Activated CD4-positive, alpha-beta T cell treated with anti-CD3 and anti-CD28 coated beads for 4 hours (primary cell): ENCODE data around the gene ATF7IP2.

ENCODE experiments used
- DNase-seq, 2 donors: peaks; one replicate each; pipeline ENCODE4 v3.0.0-alpha.2; 2020

ATF7IP2 gene

GRCh38 chr16:10518479-10519041 lies 132.7 kb downstream of the ATF7IP2 start:
- DNase-seq: no peak

- DNase-seq: no peak
Measured at GRCh38 chr16:10519297-10519696, 133.4 kb downstream of the ATF7IP2 start.

DNA sequence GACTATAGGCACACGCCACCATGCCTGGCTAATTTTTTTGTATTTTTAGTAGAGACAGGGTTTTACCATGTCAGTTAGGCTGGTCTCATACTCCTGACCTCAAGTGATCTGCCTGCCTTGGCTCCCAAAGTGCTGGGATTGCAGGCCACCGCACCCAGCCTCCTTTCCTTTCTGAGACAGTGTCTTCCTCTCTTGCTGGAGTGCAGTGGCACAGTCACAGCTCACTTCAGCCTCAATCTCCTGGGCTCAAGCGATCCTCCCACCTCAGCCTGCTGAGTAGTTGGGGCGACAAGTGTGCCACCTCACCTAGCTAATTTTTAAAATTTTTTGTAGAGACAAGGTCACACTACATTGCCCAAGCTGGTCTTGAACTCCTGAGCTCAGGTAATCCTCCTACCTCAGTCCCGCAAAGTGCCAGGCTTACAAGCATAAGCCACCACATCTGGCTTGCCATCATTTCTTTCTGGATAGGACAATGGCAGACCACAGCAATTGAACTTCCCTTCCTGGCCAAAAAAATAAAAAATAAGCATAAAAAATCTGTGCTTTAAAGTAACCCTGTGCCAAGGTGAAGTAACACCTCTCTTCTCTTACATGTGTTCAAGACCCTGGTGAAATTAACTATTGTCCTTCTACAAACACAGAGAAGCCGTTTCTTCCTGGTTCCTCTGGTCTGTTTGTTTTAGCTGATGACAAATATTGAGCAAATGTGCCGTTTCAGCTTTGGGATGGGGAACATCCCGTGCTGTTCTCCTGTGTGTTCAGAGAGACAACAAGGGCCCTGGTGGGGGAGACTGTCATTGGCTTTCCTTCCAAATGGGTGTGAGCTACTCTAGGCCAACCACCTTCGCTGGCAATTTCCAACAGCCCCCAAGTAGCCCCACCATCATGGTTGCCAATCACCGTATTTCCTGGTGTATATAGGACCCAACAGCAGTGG lies 134.3 kb downstream of the ATF7IP2 start:
- DNase-seq: no peak

- no peak for DNase-seq
Measured at GRCh38 chr16:10520869-10521578, 135.2 kb downstream of the ATF7IP2 start.

DNA sequence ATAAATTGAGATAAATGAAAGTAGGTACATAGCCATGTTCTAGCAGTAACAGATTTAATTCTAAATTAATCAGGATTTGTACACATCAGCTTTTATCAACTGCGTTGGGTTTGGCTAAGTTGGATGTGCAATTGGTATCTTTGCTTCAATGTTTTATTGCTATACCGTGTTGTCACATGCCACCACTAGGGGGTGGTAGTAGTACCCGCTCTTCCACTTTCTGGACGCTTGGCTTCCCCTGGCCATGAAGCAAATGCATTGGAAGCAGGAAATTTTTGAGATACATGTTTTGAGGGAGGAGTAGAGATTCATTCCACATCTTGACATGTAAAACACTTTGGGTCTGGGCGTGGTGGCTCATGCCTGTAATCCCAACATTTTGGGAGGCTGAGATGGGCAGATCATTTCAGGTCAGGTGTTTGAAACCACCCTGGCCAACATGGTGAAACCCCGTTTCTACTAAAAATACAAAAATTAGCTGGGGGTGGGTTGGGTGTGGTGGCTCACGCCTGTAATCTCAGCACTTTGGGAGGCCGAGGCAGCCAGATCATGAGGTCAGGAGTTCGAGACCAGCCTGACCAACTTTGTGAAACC lies 135.9 kb downstream of the ATF7IP2 start:
- peak; percentile 6 to 24 for DNase-seq

GRCh38 chr16:10522966-10523365 lies 137.1 kb downstream of the ATF7IP2 start:
- DNase-seq: no peak

DNA sequence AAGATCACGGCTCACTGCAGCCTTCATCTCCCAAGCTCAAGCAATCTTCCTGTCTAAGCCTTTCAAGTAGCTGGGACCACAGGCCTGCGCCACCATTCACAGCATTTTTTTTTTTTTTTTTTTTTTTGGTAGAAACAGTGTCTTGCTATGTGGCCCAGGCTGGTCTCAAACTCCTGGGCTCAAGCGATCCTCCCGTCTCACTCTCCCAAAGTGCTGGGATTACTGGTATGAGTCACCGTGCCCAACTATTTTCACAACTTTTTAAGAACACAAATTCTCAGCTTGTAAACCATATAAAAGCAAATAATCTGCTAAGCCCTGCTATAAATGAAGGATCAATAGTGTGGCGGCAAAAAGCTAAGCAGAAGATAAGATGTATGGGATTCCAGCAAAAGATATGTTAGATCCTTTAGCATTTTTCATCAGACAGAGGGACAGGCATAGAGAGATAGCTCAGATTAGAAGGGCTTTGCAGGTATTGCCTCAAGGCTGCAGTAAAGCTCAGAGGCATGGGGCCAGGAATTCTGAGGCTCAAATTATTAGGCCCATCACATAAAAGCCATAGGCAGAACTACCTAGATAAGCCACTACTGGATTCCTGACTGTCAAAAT lies 139.5 kb downstream of the ATF7IP2 start:
- DNase-seq: no peak

- no peak for DNase-seq
Measured at GRCh38 chr16:10526962-10527361, 141.1 kb downstream of the ATF7IP2 start.

- no peak for DNase-seq
Measured at GRCh38 chr16:10528635-10529034, 142.8 kb downstream of the ATF7IP2 start.

DNA sequence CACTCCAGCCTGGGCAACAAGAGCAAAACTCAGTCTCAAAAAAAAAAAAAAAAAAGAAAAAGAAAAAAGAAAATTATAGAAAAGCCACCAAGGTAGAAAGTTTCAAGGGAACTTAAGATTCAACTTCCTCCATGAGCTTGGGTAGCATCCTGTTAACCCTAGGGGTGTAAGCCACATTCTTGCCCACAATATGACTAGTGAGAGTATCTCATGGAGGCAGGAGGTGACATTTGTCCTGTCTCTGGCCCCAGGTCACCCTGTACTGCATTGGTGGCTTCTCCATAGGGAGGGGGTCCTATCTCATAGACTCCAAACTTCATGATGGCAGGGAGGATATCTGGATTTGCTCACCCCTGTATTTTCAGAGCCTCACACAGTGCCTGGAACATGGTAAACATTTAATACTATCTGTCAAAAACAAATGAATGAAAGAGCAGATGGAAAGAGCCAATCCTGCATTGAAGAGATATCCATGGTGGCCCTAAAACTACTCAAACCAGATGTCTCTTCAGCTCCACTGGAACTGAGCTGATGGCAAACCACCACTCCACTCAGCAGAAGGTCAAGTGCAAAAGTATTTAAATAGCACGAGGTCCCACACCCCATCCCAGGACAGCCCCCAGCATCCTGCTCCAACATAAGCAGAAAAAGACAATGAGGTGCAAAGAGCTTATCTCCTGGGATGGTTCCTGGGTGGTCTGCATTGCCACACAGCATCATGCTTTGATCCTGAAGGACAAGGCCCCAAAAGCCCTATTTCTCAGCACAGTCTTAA lies 144.2 kb downstream of the ATF7IP2 start:
- no peak for DNase-seq

- DNase-seq: no peak
Measured at GRCh38 chr16:10530685-10531084, 144.8 kb downstream of the ATF7IP2 start.

DNA sequence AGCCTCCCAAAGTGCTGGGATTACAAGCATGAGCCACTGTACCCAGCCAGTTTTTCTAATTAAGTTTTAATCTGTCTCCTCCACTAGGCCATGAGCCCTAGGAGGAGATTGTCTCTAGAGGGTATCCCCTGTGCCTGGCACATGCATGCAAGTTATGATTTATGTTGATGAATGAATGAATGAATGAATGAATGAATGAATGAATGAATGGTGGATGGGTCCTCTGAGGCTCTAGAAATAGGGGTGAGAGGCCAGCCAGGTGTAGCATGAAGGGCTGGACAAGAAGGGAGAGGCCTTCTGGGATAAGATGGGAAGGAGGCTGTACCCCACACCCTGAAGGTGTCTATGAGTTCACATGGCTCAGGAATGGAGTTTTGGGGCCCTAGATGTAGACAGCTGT lies 145.7 kb downstream of the ATF7IP2 start:
- DNase-seq: no peak
